ENCODE results near the gene CCT7. TPM values are rescaled to one million over a fixed set of nuclear protein-coding genes. Genes with fewer than 3 reads are reported as not detected.

The CCT7 gene
- total and polyA plus RNA-seq, 2 of the 8 experiments (the other 6 are each of a cell fraction or from before 2014, with no cell fraction given) = 440 to 474 TPM

GRCh38 chr2:73258913-73259215 is 24.8 kb downstream of the CCT7 start:
- H2BK5ac ChIP-seq (ENCODE audit: low read depth, low read length) = no peak overlapping the region
- no peak overlapping the region for H2AK5ac ChIP-seq (ENCODE audit: low read depth, low read length)
- peaks cover 17 to 20% of the 10 kb centered on the region in 2 experiments for H4K20me1 ChIP-seq (replicated peaks in 1 of 2; ENCODE audit: control insufficient read depth in 1 of 2, insufficient read depth in 2 of 2, low read length in 2 of 2)
- no peaks in the 10 kb centered on the region for H3K79me1 ChIP-seq (ENCODE audit: low read depth, low read length)
- H3K56ac ChIP-seq (replicated peaks; ENCODE audit: insufficient read length, low read depth, low read length) = no peak overlapping the region
- 94% methylated on average over 9 of the region's 9 CpGs; no CpG with 5 or more reads in 1 of the 2 experiments for WGBS, 2 experiments (ENCODE audit: extremely low coverage in 1 of 2, insufficient coverage in 1 of 2, insufficient read length in 1 of 2, insufficient replicate concordance in 2 of 2, low coverage in 1 of 2, low lambda C conversion rate in 2 of 2, missing lambda C conversion rate in 1 of 2)
- no peak overlapping the region for H2BK20ac ChIP-seq (ENCODE audit: low read length)
- no peak overlapping the region for H4K8ac ChIP-seq (ENCODE audit: extremely low read depth, insufficient read depth, low read length)
- no peak overlapping the region for H4K91ac ChIP-seq (replicated peaks; ENCODE audit: insufficient read length, low read length)
- H4K5ac ChIP-seq (ENCODE audit: insufficient read length, low read depth, low read length) = no peak overlapping the region
- H2AFZ ChIP-seq (ENCODE audit: low read length) = no peak overlapping the region
- H3K9ac ChIP-seq (replicated peaks in 1 of 4; ENCODE audit: extremely low read depth in 1 of 4, low read depth in 3 of 4, low read length in 3 of 4) = no peak overlapping the region
- POLR2A ChIA-PET (ENCODE audit: partially characterized antibody) = interaction anchor here (0.9 to 5.1 kb wide), 5 partner anchors 8 to 25 kb away, joined by 3 to 53 read pairs (median 3); partner anchors contain the start of genes CCT7, FBXO41 and PRADC1
- H3K4me2 ChIP-seq (ENCODE audit: insufficient read depth in 1 of 2, low read depth in 2 of 2, low read length in 2 of 2) = no peak overlapping the region
- H2BK15ac ChIP-seq (ENCODE audit: low read length) = no peak overlapping the region
- peaks cover 0 to 12% (median 4%) of the 10 kb centered on the region in 4 experiments; a peak in 3 of 7 replicates for H3K4me1 ChIP-seq (replicated peaks in 1 of 4; ENCODE audit: control insufficient read depth in 3 of 4, insufficient read depth in 4 of 4, low read length in 3 of 4)
- H3K27ac ChIP-seq (ENCODE audit: low read depth, low read length) = no peak overlapping the region
- FAIRE-seq (no peak), DNase-seq (ENCODE audit: low read depth in 1 of 2, low spot score in 2 of 2) (no peak)
- no peaks in the 10 kb centered on the region for H3K9me3 ChIP-seq (ENCODE audit: insufficient read depth in 2 of 2, low read depth in 1 of 2, low read length in 1 of 2)
- no peak overlapping the region for H2BK12ac ChIP-seq (ENCODE audit: low read depth, low read length)
- CTCF ChIA-PET (ENCODE audit: partially characterized antibody) = interaction anchor here (0.6 to 7.0 kb wide), 13 partner anchors 8 to 1320 kb away, joined by 3 to 51 read pairs (median 4); partner anchors contain the start of genes CCT7, EGR4, PRADC1 and SMYD5
- no peak overlapping the region for H3K18ac ChIP-seq (ENCODE audit: extremely low read depth, low read length)
- H3K27me3 ChIP-seq (replicated peaks in 1 of 4; ENCODE audit: control insufficient read depth in 3 of 4, extremely low read depth in 1 of 4, insufficient read depth in 3 of 4, low read length in 3 of 4) = no peaks in the 10 kb centered on the region
- no peak overlapping the region for H3K4me3 ChIP-seq (ENCODE audit: extremely low read depth in 1 of 4, insufficient read depth in 2 of 4, low read depth in 3 of 4, low read length in 4 of 4)
- H3K79me2 ChIP-seq (ENCODE audit: control insufficient read depth in 1 of 2, insufficient read depth in 2 of 2, low read length in 2 of 2) = no peaks in the 10 kb centered on the region
- no peak overlapping the region for H3K4ac ChIP-seq (replicated peaks; ENCODE audit: insufficient read length, low read depth, low read length)
- H3K36me3 ChIP-seq (ENCODE audit: control insufficient read depth in 2 of 4, insufficient read depth in 4 of 4, low read length in 3 of 4) = peaks cover 3 to 28% (median 10%) of the 10 kb centered on the region in 4 experiments; a peak in 6 of 8 replicates
- H2BK120ac ChIP-seq (replicated peaks; ENCODE audit: low read depth, low read length) = no peak overlapping the region
- H3K14ac ChIP-seq (ENCODE audit: insufficient read length) = no peak overlapping the region
- H3K23me2 ChIP-seq (ENCODE audit: low read depth, low read length) = no peaks in the 10 kb centered on the region
- H3K23ac ChIP-seq (ENCODE audit: insufficient read length) = no peak overlapping the region
- TF ChIP-seq POLR2A (IDR thresholded peaks at IDR 0.05; ENCODE audit: control extremely low read depth in 1 of 2, low read depth in 2 of 2, low read length in 2 of 2) = no peak
- no peak for TF ChIP-seq SIN3A (conservative IDR thresholded peaks at IDR 0.05 in 1 of 2, IDR thresholded peaks at IDR 0.05 in 1 of 2; ENCODE audit: low read depth in 1 of 2, low read length in 2 of 2)
- no peak for TF ChIP-seq CREB1 (IDR thresholded peaks at IDR 0.05)
- TF ChIP-seq EP300 (IDR thresholded peaks at IDR 0.05; ENCODE audit: borderline replicate concordance in 1 of 2, low read depth in 2 of 2, low read length in 2 of 2) = no peak
- no peak for TF ChIP-seq CBX5 (IDR thresholded peaks at IDR 0.05; ENCODE audit: low read depth, low read length)
- no peak for TF ChIP-seq CEBPB (IDR thresholded peaks at IDR 0.05; ENCODE audit: low read depth, low read length)
- TF ChIP-seq SRF (IDR thresholded peaks at IDR 0.05; ENCODE audit: low read depth, low read length) = no peak
- no peak for TF ChIP-seq NRF1 (IDR thresholded peaks at IDR 0.05; ENCODE audit: low read depth, low read length)
- TF ChIP-seq BCL11A (IDR thresholded peaks at IDR 0.05; ENCODE audit: low read depth in 2 of 2, low read length in 2 of 2) = no peak

Data from H1 (cell line).